A673 (cell line): ENCODE measurements around the gene ZNF446.
"Not testable (repeated sequence)": the region's sequence is repeated elsewhere in the genome, so short reads cannot be mapped to it uniquely, and the experiment has no call there.

ENCODE experiments used
- CTCF ChIP-seq: fragments of 300-800, 200-600 bp; sonication (generic); conservative IDR thresholded peaks from 2 replicates; pipeline ENCODE4 v1.5.1; 2017; ENCODE audit warnings: low read depth, mild to moderate bottlenecking, antibody characterized with exemption, low read length, moderate library complexity, mixed read lengths
- EZH2 ChIP-seq: fragments of 200-600 bp; sonication (generic); IDR thresholded peaks from 2 replicates; pipeline ENCODE4 v1.6.1; 2017; ENCODE audit warnings: borderline replicate concordance, low read depth, mild to moderate bottlenecking, mixed read lengths, antibody characterized with exemption, low read length; ENCODE audit not compliant: poor library complexity, severe bottlenecking

GRCh38 chr19:58507602-58508223 lies 31.6 kb downstream of the ZNF446 start:
- TF ChIP-seq CTCF, EZH2: not testable (repeated sequence)
